ENCODE measurements around the gene UROD.

UROD gene

GRCh38 chr1:44985747-44986359, 26.2 kb upstream of the UROD start:
- TF ChIP-seq BHLHE40 (IDR thresholded peaks at IDR 0.05; ENCODE audit: borderline replicate concordance): no peak
- TF ChIP-seq NFRKB (IDR thresholded peaks at IDR 0.05): no peak
- TF ChIP-seq FOXK2 (IDR thresholded peaks at IDR 0.05): no peak
- no peak for TF ChIP-seq L3MBTL2 (conservative IDR thresholded peaks at IDR 0.05)
- no peak for DNase-seq (ENCODE audit: extremely low spot score)
- POLR2A ChIA-PET: interaction anchor here (0.8 to 1.9 kb wide), 12 partner anchors 11 to 318 kb away, joined by 3 to 13 read pairs (median 4); partner anchors contain the start of genes HECTD3, RPS8 and UROD
- CTCF ChIA-PET: interaction anchor here (0.7 kb wide), 1 partner anchor 178 kb away, joined by 3 read pairs; the partner anchor contains the start of gene DYNLT4

GRCh38 chr1:44988531-44989156, 23.4 kb upstream of the UROD start:
- no peak for DNase-seq (ENCODE audit: extremely low spot score)
- POLR2A ChIA-PET: interaction anchor here (0.7 kb wide), 1 partner anchor 214 kb away, joined by 3 read pairs; no protein-coding TSS in a partner anchor
- TF ChIP-seq FOXK2 (IDR thresholded peaks at IDR 0.05) (no peak), L3MBTL2 (conservative IDR thresholded peaks at IDR 0.05) (no peak), LEF1 (IDR thresholded peaks at IDR 0.05; ENCODE audit: borderline replicate concordance) (no peak), BHLHE40 (IDR thresholded peaks at IDR 0.05; ENCODE audit: borderline replicate concordance) (no peak), HDGF (IDR thresholded peaks at IDR 0.05; ENCODE audit: borderline replicate concordance) (no peak), SP1 (IDR thresholded peaks at IDR 0.05) (no peak), NFRKB (IDR thresholded peaks at IDR 0.05) (no peak), TARDBP (IDR thresholded peaks at IDR 0.05) (no peak), ELF4 (IDR thresholded peaks at IDR 0.05) (no peak), ARNT (IDR thresholded peaks at IDR 0.05) (no peak), SUZ12 (IDR thresholded peaks at IDR 0.05) (no peak), FOXM1 (IDR thresholded peaks at IDR 0.05; ENCODE audit: borderline replicate concordance) (no peak), ZNF384 (IDR thresholded peaks at IDR 0.05) (no peak), PKNOX1 (IDR thresholded peaks at IDR 0.05) (no peak), FOXA1 (IDR thresholded peaks at IDR 0.05) (no peak), CTBP1 (IDR thresholded peaks at IDR 0.05; ENCODE audit: borderline replicate concordance) (no peak)
- CTCF ChIA-PET: interaction anchor here (0.7 kb wide), 1 partner anchor 202 kb away, joined by 3 read pairs; no protein-coding TSS in a partner anchor

- POLR2A ChIA-PET: no interaction called here
- TF ChIP-seq PKNOX1 (IDR thresholded peaks at IDR 0.05): no peak
- TF ChIP-seq L3MBTL2 (conservative IDR thresholded peaks at IDR 0.05): no peak
- no peak for TF ChIP-seq CTBP1 (IDR thresholded peaks at IDR 0.05; ENCODE audit: borderline replicate concordance)
- no peak for TF ChIP-seq FOXM1 (IDR thresholded peaks at IDR 0.05; ENCODE audit: borderline replicate concordance)
- TF ChIP-seq SP1 (IDR thresholded peaks at IDR 0.05): no peak
- no peak for TF ChIP-seq HDGF (IDR thresholded peaks at IDR 0.05; ENCODE audit: borderline replicate concordance)
- TF ChIP-seq NFRKB (IDR thresholded peaks at IDR 0.05): no peak
- no peak for TF ChIP-seq TARDBP (IDR thresholded peaks at IDR 0.05)
- no peak for TF ChIP-seq BHLHE40 (IDR thresholded peaks at IDR 0.05; ENCODE audit: borderline replicate concordance)
- TF ChIP-seq LEF1 (IDR thresholded peaks at IDR 0.05; ENCODE audit: borderline replicate concordance): no peak
- TF ChIP-seq FOXA1 (IDR thresholded peaks at IDR 0.05): no peak
- no peak for DNase-seq (ENCODE audit: extremely low spot score)
- CTCF ChIA-PET: no interaction called here
Observed at GRCh38 chr1:44994309-44994898, 17.6 kb upstream of the UROD start.

DNA sequence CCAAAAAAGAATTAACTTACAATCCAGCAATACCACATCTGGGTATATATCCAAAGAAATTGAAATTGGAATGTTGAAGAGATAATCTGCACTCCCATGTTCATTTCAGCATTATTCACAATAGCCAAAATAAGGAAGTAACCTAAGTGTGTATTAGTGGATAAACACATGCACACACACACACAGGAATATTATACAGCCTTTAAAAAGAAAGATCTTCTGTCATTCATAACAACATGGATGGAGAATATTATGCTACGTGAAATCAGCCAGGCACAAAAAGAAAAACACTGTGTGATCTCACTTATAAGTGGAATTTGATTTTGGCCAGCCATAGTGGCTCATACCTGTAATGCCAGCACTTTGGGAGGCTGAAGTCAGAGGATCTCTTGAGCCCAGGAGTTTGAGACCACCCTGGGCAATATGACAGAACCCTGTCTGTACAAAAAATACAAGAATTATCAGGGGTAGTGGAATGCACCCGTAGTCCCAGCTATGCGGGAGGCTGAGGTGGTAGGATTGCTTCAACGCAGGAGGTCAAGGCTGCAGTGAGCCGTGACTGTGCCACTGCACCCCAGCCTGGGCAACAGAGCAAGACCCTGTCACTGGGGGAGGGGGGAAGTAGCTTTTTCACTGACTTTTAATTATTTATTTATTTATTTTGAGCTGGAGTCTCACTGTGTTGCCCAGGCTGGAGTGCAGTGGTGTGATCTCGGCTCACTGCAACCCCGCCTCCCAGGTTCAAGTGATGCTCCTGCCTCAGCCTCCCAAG, 16.4 kb upstream of the UROD start:
- DNase-seq (ENCODE audit: extremely low spot score): no peak
- TF ChIP-seq LEF1 (IDR thresholded peaks at IDR 0.05; ENCODE audit: borderline replicate concordance): no peak
- no peak for TF ChIP-seq SUZ12 (IDR thresholded peaks at IDR 0.05)
- no peak for TF ChIP-seq HDGF (IDR thresholded peaks at IDR 0.05; ENCODE audit: borderline replicate concordance)
- TF ChIP-seq NFRKB (IDR thresholded peaks at IDR 0.05): no peak
- no peak for TF ChIP-seq SP1 (IDR thresholded peaks at IDR 0.05)
- TF ChIP-seq L3MBTL2 (conservative IDR thresholded peaks at IDR 0.05): no peak
- no peak for TF ChIP-seq PKNOX1 (IDR thresholded peaks at IDR 0.05)
- no peak for TF ChIP-seq CTBP1 (IDR thresholded peaks at IDR 0.05; ENCODE audit: borderline replicate concordance)
- TF ChIP-seq ELF4 (IDR thresholded peaks at IDR 0.05): no peak
- TF ChIP-seq FOXM1 (IDR thresholded peaks at IDR 0.05; ENCODE audit: borderline replicate concordance): no peak
- TF ChIP-seq ZNF384 (IDR thresholded peaks at IDR 0.05): no peak
- TF ChIP-seq FOXA1 (IDR thresholded peaks at IDR 0.05): no peak
- TF ChIP-seq BHLHE40 (IDR thresholded peaks at IDR 0.05; ENCODE audit: borderline replicate concordance): no peak
- TF ChIP-seq TARDBP (IDR thresholded peaks at IDR 0.05): no peak
- ChIA-PET CTCF (no interaction called here), POLR2A (interaction anchor here (0.8 kb wide), 1 partner anchor 15 kb away, joined by 3 read pairs; the partner anchor contains the start of gene HECTD3)

GRCh38 chr1:44999232-44999631, 12.8 kb upstream of the UROD start:
- POLR2A ChIA-PET: interaction anchor here (1.9 kb wide), 1 partner anchor 12 kb away, joined by 7 read pairs; the partner anchor contains the start of genes HECTD3 and UROD
- TF ChIP-seq CTBP1 (IDR thresholded peaks at IDR 0.05; ENCODE audit: borderline replicate concordance): no peak
- TF ChIP-seq ARNT (IDR thresholded peaks at IDR 0.05): no peak
- TF ChIP-seq FOXA1 (IDR thresholded peaks at IDR 0.05): no peak
- no peak for TF ChIP-seq FOXK2 (IDR thresholded peaks at IDR 0.05)
- no peak for TF ChIP-seq FOXM1 (IDR thresholded peaks at IDR 0.05; ENCODE audit: borderline replicate concordance)
- no peak for TF ChIP-seq SUZ12 (IDR thresholded peaks at IDR 0.05)
- no peak for TF ChIP-seq BHLHE40 (IDR thresholded peaks at IDR 0.05; ENCODE audit: borderline replicate concordance)
- no peak for TF ChIP-seq NFRKB (IDR thresholded peaks at IDR 0.05)
- TF ChIP-seq ZNF384 (IDR thresholded peaks at IDR 0.05): no peak
- TF ChIP-seq PKNOX1 (IDR thresholded peaks at IDR 0.05): no peak
- TF ChIP-seq ELF4 (IDR thresholded peaks at IDR 0.05): no peak
- TF ChIP-seq TARDBP (IDR thresholded peaks at IDR 0.05): no peak
- no peak for TF ChIP-seq HDGF (IDR thresholded peaks at IDR 0.05; ENCODE audit: borderline replicate concordance)
- no peak for TF ChIP-seq SP1 (IDR thresholded peaks at IDR 0.05)
- TF ChIP-seq LEF1 (IDR thresholded peaks at IDR 0.05; ENCODE audit: borderline replicate concordance): no peak
- no peak for TF ChIP-seq L3MBTL2 (conservative IDR thresholded peaks at IDR 0.05)
- CTCF ChIA-PET: no interaction called here
- no peak for DNase-seq (ENCODE audit: extremely low spot score)
